GM18498 (cell line): ENCODE results near the gene RNF13.
"Not testable (repeated sequence)": the region's sequence is repeated elsewhere in the genome, so short reads cannot be mapped to it uniquely, and the experiment has no call there.

Experiments
- ATAC-seq: cut with Tn5 transposase; IDR thresholded peaks from one replicate; pipeline ENCODE4 v1.9.1; 2021; ENCODE audit warnings: mild to moderate bottlenecking, moderate library complexity; ENCODE audit not compliant: unreplicated experiment

Gene RNF13

GRCh38 chr3:149892371-149892770 is 79.4 kb downstream of the RNF13 start:
- ATAC-seq = no peak

DNA sequence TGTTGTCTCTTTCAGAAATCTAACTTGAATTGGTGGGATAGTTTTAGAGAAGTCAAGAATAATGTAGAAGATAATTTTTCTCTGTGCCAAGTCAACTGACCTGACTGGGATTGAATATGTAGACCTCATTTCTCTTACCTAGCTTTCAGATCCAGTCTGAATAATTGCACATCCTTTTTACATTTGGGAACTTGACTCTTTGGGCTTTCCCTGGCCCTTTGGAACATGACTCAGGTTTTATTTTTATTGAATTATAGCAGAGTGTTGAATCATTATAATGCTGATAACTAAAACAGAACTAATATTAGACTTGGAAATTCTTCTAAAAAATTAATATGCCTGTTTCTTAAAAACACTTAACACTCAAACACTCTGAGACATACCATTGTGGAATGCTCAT is 81.2 kb downstream of the RNF13 start:
- no peak for ATAC-seq

GRCh38 chr3:149895339-149895738 is 82.3 kb downstream of the RNF13 start:
- no peak for ATAC-seq

- ATAC-seq = no peak
These were observed 82.8 kb downstream of the RNF13 start for GRCh38 chr3:149895769-149896168.

- no peak for ATAC-seq
These were observed 85.8 kb downstream of the RNF13 start for GRCh38 chr3:149898771-149899170.

DNA sequence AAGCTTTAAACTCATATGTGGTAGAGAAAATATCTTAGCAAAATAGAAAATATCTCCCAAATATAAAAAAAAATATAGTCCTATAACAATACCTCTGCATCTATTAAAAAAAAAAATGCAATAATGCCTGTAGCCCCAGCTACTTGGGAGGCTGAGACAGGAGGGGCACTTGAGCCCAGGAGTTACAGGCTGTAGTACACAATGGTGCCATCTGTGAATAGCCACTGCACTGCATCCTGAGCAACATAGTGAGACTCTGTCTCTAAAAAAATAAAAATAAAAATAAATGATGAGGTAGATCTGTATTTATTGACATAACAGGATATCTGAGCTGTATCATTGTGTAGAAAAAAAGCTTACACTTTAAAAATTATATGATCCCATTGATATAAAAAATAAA is 87.3 kb downstream of the RNF13 start:
- no peak for ATAC-seq

DNA sequence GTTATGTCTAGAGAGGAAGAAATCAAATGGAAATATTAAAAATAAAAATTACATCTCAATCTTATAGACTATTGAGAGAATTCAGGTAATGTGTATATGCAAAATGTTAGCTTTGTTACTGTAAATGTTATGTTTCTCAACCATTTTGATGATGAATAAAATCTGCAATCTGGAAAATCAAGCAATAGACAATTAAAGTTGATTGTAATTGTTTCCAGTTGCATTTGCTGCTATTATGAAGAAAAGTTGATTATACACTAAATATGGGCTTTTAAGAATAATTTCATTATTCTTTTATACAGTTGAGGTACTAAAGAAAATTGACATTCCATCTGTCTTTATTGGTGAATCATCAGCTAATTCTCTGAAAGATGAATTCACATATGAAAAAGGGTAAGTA is 88.8 kb downstream of the RNF13 start:
- ATAC-seq = no peak

DNA sequence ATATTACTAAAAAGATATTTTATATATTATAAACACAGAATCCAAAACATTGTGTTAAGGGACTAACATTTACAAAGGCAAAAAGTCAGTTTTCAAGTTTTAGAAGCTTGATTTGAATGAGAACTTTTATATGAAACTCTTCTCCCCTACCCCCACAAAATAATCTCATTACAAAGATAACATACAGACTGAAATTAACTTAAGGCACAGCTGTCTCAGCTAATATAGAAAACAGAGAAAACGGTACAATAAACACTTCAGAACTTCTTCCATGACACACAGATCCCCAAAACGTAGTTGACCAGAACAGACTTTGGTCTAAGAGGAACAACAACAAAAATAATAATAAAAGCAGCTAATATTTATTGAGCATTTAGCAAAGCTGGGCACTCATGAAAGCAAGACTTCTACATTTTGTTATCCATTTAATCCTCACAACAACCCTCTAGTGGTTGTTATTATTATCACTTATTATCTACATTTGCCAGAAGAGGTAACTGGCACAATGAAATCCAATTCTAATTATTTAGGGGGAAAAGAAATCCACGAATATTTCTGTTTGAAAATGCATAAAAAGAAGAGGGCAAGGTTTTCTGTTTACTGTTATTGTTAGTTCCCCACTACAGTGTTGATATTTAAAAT is 89.6 kb downstream of the RNF13 start:
- ATAC-seq = no peak

GRCh38 chr3:149906036-149906435 is 93.0 kb downstream of the RNF13 start:
- ATAC-seq = no peak

- no peak for ATAC-seq
These were observed 95.5 kb downstream of the RNF13 start for GRCh38 chr3:149908424-149908957.

DNA sequence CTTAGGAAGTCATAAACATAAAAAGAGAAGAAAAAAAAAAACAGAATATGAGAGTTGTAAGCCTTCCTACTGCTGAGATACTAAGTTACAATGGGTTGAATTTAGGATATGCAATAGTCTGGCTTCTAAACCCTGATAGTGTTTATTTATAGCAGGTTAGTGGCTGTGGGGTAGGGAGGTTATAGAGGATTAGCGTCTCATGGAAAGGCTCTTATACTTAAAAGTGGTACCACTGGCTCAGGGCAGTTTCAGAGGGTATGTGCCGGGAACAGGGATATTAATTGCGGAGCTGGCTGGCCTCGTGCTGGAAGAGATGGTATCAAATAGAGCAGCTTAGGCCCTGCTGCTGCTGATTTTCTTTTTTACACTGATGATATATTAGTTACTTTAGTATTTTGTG is 96.9 kb downstream of the RNF13 start:
- no peak for ATAC-seq

- no peak for ATAC-seq
These were observed 104.2 kb downstream of the RNF13 start for GRCh38 chr3:149917124-149917667.

- no peak for ATAC-seq
These were observed 106.5 kb downstream of the RNF13 start for GRCh38 chr3:149919509-149919908.

DNA sequence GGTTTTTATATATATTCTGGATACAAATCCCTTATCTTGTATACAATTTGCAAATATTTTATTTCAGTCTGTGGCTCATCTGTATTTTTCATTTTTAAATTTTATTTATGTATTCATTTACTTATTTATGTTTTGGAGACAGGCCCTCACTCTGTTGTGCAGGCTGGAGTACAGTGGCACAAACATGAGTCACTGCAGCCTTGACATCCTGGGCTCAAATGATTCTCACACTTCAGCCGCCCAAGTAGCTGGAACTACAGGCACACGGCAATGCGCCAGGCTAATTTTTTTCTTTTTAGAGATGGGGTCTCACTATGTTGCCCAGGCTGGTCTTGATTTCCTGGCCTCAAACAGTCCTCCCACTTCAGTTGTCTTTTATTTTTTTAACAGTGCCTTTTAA is 107.1 kb downstream of the RNF13 start:
- ATAC-seq = no peak

DNA sequence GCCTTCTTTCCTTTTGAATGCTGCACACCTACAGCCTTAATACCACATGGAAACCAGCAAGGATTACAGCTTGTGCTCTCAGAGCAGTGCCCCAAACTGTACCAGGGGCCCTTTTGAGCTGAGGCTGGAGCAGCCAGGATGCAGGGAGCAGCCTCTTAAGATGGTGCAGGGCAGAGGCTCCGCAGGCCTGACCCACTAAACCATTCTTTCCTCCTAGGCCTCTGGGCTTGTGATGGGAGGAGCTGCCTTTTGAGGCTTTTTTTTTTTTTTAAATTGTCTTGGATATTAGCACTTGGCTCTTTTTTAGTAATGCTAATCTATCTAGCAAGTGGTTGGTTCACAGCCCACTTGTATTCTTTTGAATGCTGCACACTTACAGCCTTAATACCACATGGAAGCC is 120.0 kb downstream of the RNF13 start:
- no peak for ATAC-seq

- no peak for ATAC-seq
These were observed 120.8 kb downstream of the RNF13 start for GRCh38 chr3:149933858-149934257.

- ATAC-seq = no peak
These were observed 121.5 kb downstream of the RNF13 start for GRCh38 chr3:149934524-149934923.

GRCh38 chr3:149936812-149937230 is 123.8 kb downstream of the RNF13 start:
- no peak for ATAC-seq

DNA sequence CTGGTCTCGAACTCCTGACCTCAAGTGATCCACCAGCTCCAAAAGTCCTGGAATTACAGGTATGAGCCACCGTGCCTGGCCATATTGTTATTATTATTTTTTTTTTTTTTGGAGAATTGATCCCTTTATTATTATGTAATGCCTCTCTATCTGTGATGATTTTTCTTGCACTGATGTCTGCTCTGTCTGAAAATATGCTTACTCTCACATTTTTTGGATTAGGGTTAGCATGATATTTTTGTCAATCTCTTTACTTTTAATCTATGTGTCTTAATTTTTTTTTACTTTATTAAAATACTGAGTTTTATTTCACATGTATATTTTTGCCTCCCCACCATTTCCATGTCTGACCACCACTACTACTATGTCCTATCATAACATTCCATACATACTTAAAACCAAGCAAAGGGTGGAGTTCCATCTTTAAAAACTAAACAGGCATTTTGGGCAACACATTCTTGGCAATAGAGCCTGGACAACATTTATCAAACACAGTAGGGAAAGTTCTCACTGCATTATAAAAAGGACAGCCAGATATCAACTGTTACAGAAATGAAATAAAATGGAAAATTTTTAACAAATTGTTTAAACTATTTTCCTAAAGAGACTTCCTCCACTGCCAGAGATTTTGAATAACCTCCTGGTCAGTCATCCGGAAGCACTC is 125.5 kb downstream of the RNF13 start:
- ATAC-seq = not testable (repeated sequence)

DNA sequence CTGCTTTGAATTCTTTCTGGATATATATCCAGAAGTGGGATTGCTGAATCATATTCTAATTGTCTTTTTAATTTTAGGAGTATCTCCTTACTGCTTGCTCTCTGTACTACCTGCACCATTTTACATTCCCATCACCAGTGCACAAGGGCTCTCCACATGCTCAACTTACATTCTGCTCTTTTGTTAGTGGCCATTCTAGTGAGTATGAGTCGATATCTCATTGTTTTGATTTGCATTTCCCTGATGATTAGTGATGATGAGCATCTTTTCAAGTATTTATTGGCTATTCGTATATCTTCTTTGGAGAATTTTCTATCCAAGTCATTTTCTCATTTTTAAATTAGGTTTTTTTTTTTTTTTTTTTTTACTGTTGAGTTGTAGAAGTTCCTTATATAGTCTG is 128.2 kb downstream of the RNF13 start:
- ATAC-seq = no peak

DNA sequence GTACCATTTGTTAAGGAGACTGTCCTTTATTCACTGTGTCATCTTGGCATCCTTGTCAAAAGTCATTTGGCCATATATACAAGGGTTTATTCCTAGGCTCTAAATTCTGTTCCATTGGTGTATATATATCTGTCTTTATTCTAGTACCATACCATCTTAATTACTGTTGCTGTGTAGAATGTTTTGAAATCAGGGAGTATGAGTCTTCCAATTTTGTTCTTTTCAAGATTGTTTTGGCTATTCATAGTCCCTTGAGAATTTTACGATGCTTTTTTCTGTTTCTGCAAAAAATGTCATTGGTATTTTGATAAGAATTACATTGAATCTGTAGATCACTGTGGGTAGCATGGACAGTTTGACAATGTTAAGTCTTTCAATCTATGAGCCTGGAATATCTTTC is 128.9 kb downstream of the RNF13 start:
- ATAC-seq = no peak

- ATAC-seq = no peak
These were observed 129.4 kb downstream of the RNF13 start for GRCh38 chr3:149942409-149942808.
